Endothelial cell of umbilical vein (primary cell): ENCODE measurements around the gene THAP4. TPM values are rescaled to one million over a fixed set of nuclear protein-coding genes. Genes with fewer than 3 reads are reported as not detected.

Experiments used
- BruUV-seq: library from RNA; stranded (reverse); fragments of 400-500 nt; replicated peaks from 2 replicates; lab custom pipeline; 2021; lab: Mats Ljungman, UMichigan
- CTCF ChIA-PET: fragments of 300-600, 350-600 bp; sonication (Branson Sonifier 250); formaldehyde crosslinking; loops from one replicate; lab custom pipeline; 2021; ENCODE audit warnings: antibody characterized with exemption, inconsistent platforms; lab: Charles Lee
- POLR2A ChIA-PET: fragments of 300-600, 350-600 bp; sonication (Branson Sonifier 250); formaldehyde crosslinking; loops from one replicate; lab custom pipeline; 2021; ENCODE audit warnings: antibody characterized with exemption, inconsistent platforms; lab: Charles Lee
- DNase-seq: peaks from one replicate; pipeline ENCODE4 v3.0.0-alpha.2; 2011; ENCODE audit warnings: low read depth, low spot score
- FAIRE-seq: peaks from 2 replicates; lab custom pipeline; 2011; peaks lifted over from hg19 to GRCh38; lab: Jason Lieb, UNC
- H2AFZ ChIP-seq: 2 replicates; pipeline ENCODE4 v1.6.0; 2012; ENCODE audit warnings: low read depth, low read length, control low read depth, inconsistent platforms
- H3K27ac ChIP-seq: 2 replicates; pipeline ENCODE4 v1.5.1; 2011; ENCODE audit warnings: low read depth, mild to moderate bottlenecking, control low read depth, low read length, moderate library complexity; ENCODE audit not compliant: insufficient read depth
- H3K27me3 ChIP-seq, 2 experiments: 2 replicates each; pipeline versions ENCODE4 v1.6.0 to v1.6.1; 2011; ENCODE audit warnings: low read length in 2 of 2, mixed read lengths in 1 of 2; ENCODE audit not compliant: control insufficient read depth in 2 of 2, insufficient read depth in 2 of 2
- H3K36me3 ChIP-seq, 2 experiments: 2 replicates in 1 of 2; 3 replicates in 1 of 2; pipeline ENCODE4 v1.5.1; 2011; ENCODE audit warnings: low read length in 2 of 2, mild to moderate bottlenecking in 1 of 2, moderate library complexity in 1 of 2; ENCODE audit not compliant: control insufficient read depth in 2 of 2, insufficient read depth in 2 of 2; ENCODE audit errors: extremely low read depth in 1 of 2
- H3K4me1 ChIP-seq: 3 replicates; pipeline ENCODE4 v1.5.1; 2011; ENCODE audit warnings: mild to moderate bottlenecking, low read length; ENCODE audit not compliant: control insufficient read depth, insufficient read depth; ENCODE audit errors: extremely low read depth
- H3K4me2 ChIP-seq: 2 replicates; pipeline ENCODE4 v1.6.1; 2011; ENCODE audit warnings: low read length, control low read depth, mixed read lengths; ENCODE audit not compliant: insufficient read depth
- H3K4me3 ChIP-seq, 3 experiments: fragments of 200-600 bp in 1 of 3; sonication (generic), shearing (Covaris generic) in 1 of 3; replicated peaks in 1 of 3; 2 replicates each; pipeline ENCODE4 v1.5.1; 2011 to 2016; ENCODE audit warnings: control low read depth in 3 of 3, low read length in 3 of 3, mild to moderate bottlenecking in 2 of 3, inconsistent platforms in 1 of 3, low read depth in 1 of 3, moderate library complexity in 1 of 3; ENCODE audit not compliant: insufficient read depth in 1 of 3
- H3K79me2 ChIP-seq: 2 replicates; pipeline ENCODE4 v1.6.0; 2012; ENCODE audit warnings: low read length, inconsistent platforms; ENCODE audit not compliant: control insufficient read depth, insufficient read depth
- H3K9ac ChIP-seq: replicated peaks from 2 replicates; pipeline ENCODE3; 2011; ENCODE audit warnings: low read length, control low read depth; ENCODE audit not compliant: insufficient read depth; ENCODE audit errors: extremely low read depth
- H3K9me1 ChIP-seq: replicated peaks from 3 replicates; pipeline ENCODE4 v1.6.0; 2011; ENCODE audit warnings: mild to moderate bottlenecking, low read length; ENCODE audit not compliant: control insufficient read depth, insufficient read depth; ENCODE audit errors: extremely low read depth
- H3K9me3 ChIP-seq: replicated peaks from 2 replicates; pipeline ENCODE4 v1.5.1; 2012; ENCODE audit warnings: low read length, inconsistent platforms; ENCODE audit not compliant: control insufficient read depth, insufficient read depth
- H4K20me1 ChIP-seq: replicated peaks from 2 replicates; pipeline ENCODE3; 2011; ENCODE audit warnings: mild to moderate bottlenecking, low read length; ENCODE audit not compliant: control insufficient read depth, insufficient read depth; ENCODE audit errors: extremely low read depth
- CTCF ChIP-seq, 2 donors: IDR thresholded peaks; 1 replicate in 1 of 2; 2 replicates in 1 of 2; pipeline ENCODE4 v1.5.1; 2011; ENCODE audit warnings: low read length in 2 of 2, mild to moderate bottlenecking in 2 of 2, moderate library complexity in 2 of 2, control low read depth in 1 of 2, inconsistent platforms in 1 of 2, low read depth in 1 of 2; ENCODE audit not compliant: insufficient read depth in 1 of 2; ENCODE audit errors: extremely low read depth in 1 of 2
- EZH2 ChIP-seq: IDR thresholded peaks from 2 replicates; pipeline ENCODE4 v1.6.1; 2012; ENCODE audit warnings: borderline replicate concordance, low read depth, mild to moderate bottlenecking, moderate library complexity, low read length, inconsistent platforms; ENCODE audit not compliant: severe bottlenecking
- FOS ChIP-seq: IDR thresholded peaks from 2 replicates; pipeline ENCODE4 v1.6.1; 2011; ENCODE audit warnings: mild to moderate bottlenecking, low read length, moderate library complexity, borderline replicate concordance; ENCODE audit not compliant: insufficient read depth
- GATA2 ChIP-seq: IDR thresholded peaks from 2 replicates; pipeline ENCODE4 v1.7.0; 2011; ENCODE audit warnings: low read depth, mild to moderate bottlenecking, moderate library complexity, mixed read lengths, low read length; ENCODE audit not compliant: insufficient read length, insufficient read depth
- JUN ChIP-seq: IDR thresholded peaks from 2 replicates; pipeline ENCODE4 v1.6.1; 2011; ENCODE audit warnings: borderline replicate concordance, low read depth; ENCODE audit not compliant: insufficient read length, insufficient read depth
- MYC ChIP-seq: IDR thresholded peaks from one replicate; pipeline ENCODE4 v1.6.1; 2011; ENCODE audit warnings: mild to moderate bottlenecking, low read depth, low read length
- POLR2A ChIP-seq: IDR thresholded peaks from 2 replicates; pipeline ENCODE4 v1.6.1; 2012; ENCODE audit warnings: low read depth, mild to moderate bottlenecking, control low read depth, low read length
- POLR2AphosphoS5 ChIP-seq: IDR thresholded peaks from 2 replicates; pipeline ENCODE4 v1.6.1; 2012; ENCODE audit warnings: low read depth, mild to moderate bottlenecking, control low read depth, low read length, moderate library complexity; ENCODE audit not compliant: insufficient read depth
- dilution Hi-C: fragments of 300-500 bp; cut with MboI; formaldehyde crosslinking; loops from one replicate; pipeline ENCODE4 v1.15.0; 2019; ENCODE audit warnings: low sequenced_read_pairs; ENCODE audit not compliant: extremely low pct_ligation_motif_present
- intact Hi-C: fragments of 100-400 bp; cut with micrococcal nuclease; formaldehyde crosslinking; loops from one replicate; pipeline ENCODE4 v1.10.0; 2022
- polyA plus RNA-seq, 4 experiments: library from polyadenylated mRNA; depleted of rRNA in 3 of 4; stranded (reverse) in 3 of 4; unstranded in 1 of 4; fragments of >200 nt; gene quantifications; 2 replicates each; pipeline versions ENCODE4 v1.2.1 to v1.2.3, GENCODE V29; 2011 to 2012; ENCODE audit warnings: missing spikeins in 1 of 4
- total RNA-seq: library from RNA; stranded (reverse); gene quantifications from 2 replicates; pipeline ENCODE4 v1.2.3, GENCODE V29; 2021
- TF ChIP-seq, protein P1 (sequence below): IDR thresholded peaks from 2 replicates; pipeline ENCODE4 v1.6.1; 2011; ENCODE audit not compliant: insufficient read depth, insufficient read length

The THAP4 gene
- total and polyA plus RNA-seq, 2 donors (not counting 3 experiments of a cell fraction or from before 2014, with no cell fraction given) = 45.4 to 47.4 TPM

DNA sequence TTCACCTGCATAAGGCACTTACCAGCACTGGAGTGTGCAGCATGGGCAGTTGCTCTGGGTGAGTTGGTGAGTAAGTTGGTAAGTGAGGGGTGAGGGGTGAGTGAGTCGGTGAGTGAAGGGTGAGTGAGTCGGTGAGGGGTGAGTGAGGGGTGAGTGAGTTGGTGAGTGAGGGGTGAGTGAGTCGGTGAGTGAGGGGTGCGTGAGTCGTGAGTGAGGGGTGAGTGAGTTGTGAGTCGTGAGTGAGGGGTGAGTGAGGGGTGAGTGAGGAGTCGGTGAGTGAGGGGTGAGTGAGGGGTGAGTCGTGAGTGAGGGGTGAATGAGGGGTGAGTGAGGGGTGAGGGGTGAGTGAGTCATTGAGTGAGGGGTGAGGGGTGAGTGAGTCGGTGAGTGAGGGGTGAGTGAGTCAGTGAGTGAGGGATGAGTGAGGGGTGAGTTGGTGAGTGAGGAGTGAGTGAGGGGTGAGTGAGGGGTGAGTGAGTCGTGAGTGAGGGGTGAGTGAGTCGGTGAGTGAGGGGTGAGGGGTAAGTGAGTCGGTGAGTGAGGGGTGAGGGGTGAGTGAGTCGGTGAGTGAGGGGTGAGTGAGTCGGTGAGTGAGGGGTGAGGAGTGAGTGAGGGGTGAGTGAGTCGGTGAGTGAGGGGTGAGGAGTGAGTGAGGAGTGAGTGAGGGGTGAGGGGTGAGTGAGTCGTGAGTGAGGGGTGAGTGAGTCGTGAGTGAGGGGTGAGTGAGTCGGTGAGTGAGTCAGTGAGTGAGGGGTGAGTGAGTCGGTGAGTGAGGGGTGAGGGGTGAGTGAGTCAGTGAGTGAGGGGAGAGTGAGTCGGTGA lies 17.1 kb downstream of the THAP4 start:
- FAIRE-seq = no peak
- Histone ChIP-seq H3K79me2 (peaks cover 57% of the 10 kb centered on the region), H4K20me1 (peaks cover 2% of the 10 kb centered on the region), H3K36me3 (peaks cover 0 to 1% of the 10 kb centered on the region in 2 experiments), H3K4me1 (peaks cover 13% of the 10 kb centered on the region), H2AFZ (no peak overlapping the region), H3K27ac (no peak overlapping the region), H3K27me3 (no peaks in the 10 kb centered on the region), H3K4me2 (no peak overlapping the region), H3K4me3 (no peak overlapping the region), H3K9ac (no peak overlapping the region), H3K9me3 (no peaks in the 10 kb centered on the region), H3K9me1 (no peaks in the 10 kb centered on the region)
- BruUV-seq = no TSS peak
- ChIA-PET POLR2A (no interaction called here), CTCF (no interaction called here)
- TF ChIP-seq, protein P1, sequence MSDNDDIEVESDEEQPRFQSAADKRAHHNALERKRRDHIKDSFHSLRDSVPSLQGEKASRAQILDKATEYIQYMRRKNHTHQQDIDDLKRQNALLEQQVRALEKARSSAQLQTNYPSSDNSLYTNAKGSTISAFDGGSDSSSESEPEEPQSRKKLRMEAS = no peak
- TF ChIP-seq FOS (no peak), CTCF (IDR thresholded peaks at IDR 0.05; ENCODE audit: extremely low read depth in 1 of 2, insufficient read depth in 1 of 2, low read depth in 1 of 2, low read length in 2 of 2) (no peak), GATA2 (no peak), MYC (no peak), POLR2A (no peak), JUN (no peak), EZH2 (no peak), POLR2AphosphoS5 (no peak)
- intact Hi-C loops (no loop called here), dilution Hi-C loops (no loop called here)
- no peak for DNase-seq
